GM23338 (cell line): ENCODE results near the gene AGBL4. TPM values are rescaled to one million over a fixed set of nuclear protein-coding genes. Genes with fewer than 3 reads are reported as not detected.

Experiments
- ATAC-seq: fragments of 200-7000 bp; cut with Tn5 transposase; 3 replicates; pipeline ENCODE4 v1.9.1; 2020
- DNase-seq: peaks from one replicate; pipeline ENCODE4 v3.0.0-alpha.2; 2015; ENCODE audit warnings: low spot score
- H2AFZ ChIP-seq: fragments of 200-600 bp; sonication (generic); 2 replicates; pipeline ENCODE4 v1.8.0; 2016; ENCODE audit warnings: antibody characterized with exemption, mild to moderate bottlenecking, moderate library complexity
- H3F3A ChIP-seq: fragments of 200-600 bp; sonication (generic); replicated peaks from 2 replicates; pipeline ENCODE4 v1.8.0; 2017; ENCODE audit warnings: antibody characterized with exemption, mixed run types, low read depth
- H3K27ac ChIP-seq: fragments of 200-600 bp; sonication (generic); 2 replicates; pipeline ENCODE4 v1.6.1; 2016; ENCODE audit warnings: low read depth
- H3K27me3 ChIP-seq: fragments of 200-600 bp; sonication (generic); 2 replicates; pipeline ENCODE4 v1.8.0; 2016; ENCODE audit warnings: mild to moderate bottlenecking, mixed run types, moderate library complexity; ENCODE audit not compliant: insufficient read depth
- H3K36me3 ChIP-seq: fragments of 200-600 bp; sonication (generic); 2 replicates; pipeline ENCODE4 v1.8.0; 2016; ENCODE audit warnings: mild to moderate bottlenecking; ENCODE audit not compliant: insufficient read depth
- H3K4me1 ChIP-seq: fragments of 200-600 bp; sonication (generic); 2 replicates; pipeline ENCODE4 v1.8.0; 2016; ENCODE audit warnings: mild to moderate bottlenecking, moderate library complexity; ENCODE audit not compliant: insufficient read depth
- H3K4me2 ChIP-seq: fragments of 200-600 bp; sonication (generic); 2 replicates; pipeline ENCODE4 v1.7.1; 2017; ENCODE audit warnings: mixed run types
- H3K4me3 ChIP-seq: fragments of 200-600 bp; sonication (generic); 2 replicates; pipeline ENCODE4 v1.6.1; 2016; ENCODE audit warnings: mixed run types
- H3K79me2 ChIP-seq: fragments of 200-600 bp; sonication (generic); replicated peaks from 2 replicates; pipeline ENCODE4 v1.8.0; 2017; ENCODE audit warnings: mild to moderate bottlenecking; ENCODE audit not compliant: insufficient read depth
- H3K9me2 ChIP-seq: fragments of 200-600 bp; sonication (generic); 2 replicates; pipeline ENCODE4 v1.8.0; 2017; ENCODE audit not compliant: insufficient read depth
- H4K20me1 ChIP-seq: fragments of 200-600 bp; sonication (generic); replicated peaks from 2 replicates; pipeline ENCODE4 v1.8.0; 2017; ENCODE audit warnings: mild to moderate bottlenecking; ENCODE audit not compliant: insufficient read depth
- H3K27ac Mint-ChIP-seq: 2 replicates; pipeline ENCODE4 v1.8.0; 2020; ENCODE audit warnings: inconsistent platforms, mild to moderate bottlenecking, moderate library complexity, mixed read lengths
- H3K27me3 Mint-ChIP-seq: 3 replicates; pipeline ENCODE4 v1.8.0; 2022; ENCODE audit warnings: low read depth, mild to moderate bottlenecking, moderate library complexity, mixed read lengths, inconsistent platforms; ENCODE audit not compliant: insufficient read depth, poor library complexity
- H3K36me3 Mint-ChIP-seq: 3 replicates; pipeline ENCODE4 v1.8.0; 2021; ENCODE audit warnings: low read depth, mild to moderate bottlenecking, inconsistent platforms, moderate library complexity, mixed read lengths
- H3K4me1 Mint-ChIP-seq: 3 replicates; pipeline ENCODE4 v1.8.0; 2020; ENCODE audit warnings: mild to moderate bottlenecking, inconsistent platforms, mixed read lengths
- H3K4me3 Mint-ChIP-seq: 3 replicates; pipeline ENCODE4 v1.8.0; 2021; ENCODE audit warnings: moderate library complexity, mild to moderate bottlenecking, inconsistent platforms, mixed read lengths
- H3K9me3 Mint-ChIP-seq: 3 replicates; pipeline ENCODE4 v1.8.0; 2020; ENCODE audit warnings: moderate library complexity, mild to moderate bottlenecking, inconsistent platforms, mixed read lengths
- CREB1 ChIP-seq: fragments of 250-450 bp; sonication (Bioruptor Pico); IDR thresholded peaks from 2 replicates; pipeline ENCODE4 v1.5.0; 2020; ENCODE audit warnings: low read depth, mild to moderate bottlenecking, moderate library complexity
- EZH2 ChIP-seq: fragments of 200-600 bp; sonication (generic); IDR thresholded peaks from one replicate; pipeline ENCODE4 v1.8.0; 2017; ENCODE audit warnings: antibody characterized with exemption, mild to moderate bottlenecking, low read depth; ENCODE audit not compliant: unreplicated experiment
- EZH2phosphoT487 ChIP-seq: fragments of 200-600 bp; sonication (generic); IDR thresholded peaks from one replicate; pipeline ENCODE4 v1.8.1; 2018; ENCODE audit warnings: antibody characterized with exemption; ENCODE audit not compliant: unreplicated experiment
- JUNB ChIP-seq: IDR thresholded peaks from one replicate; pipeline ENCODE4 v1.6.1; 2016; ENCODE audit warnings: antibody characterized with exemption; ENCODE audit not compliant: unreplicated experiment
- NANOG ChIP-seq: IDR thresholded peaks from 2 replicates; pipeline ENCODE4 v1.6.1; 2016; ENCODE audit warnings: antibody characterized with exemption, borderline replicate concordance
- POLR2AphosphoS5 ChIP-seq: IDR thresholded peaks from 2 replicates; pipeline ENCODE4 v1.6.1; 2016; ENCODE audit warnings: antibody characterized with exemption, low read depth
- STAT1 ChIP-seq: IDR thresholded peaks from one replicate; pipeline ENCODE4 v1.6.1; 2016; ENCODE audit warnings: antibody characterized with exemption; ENCODE audit not compliant: unreplicated experiment
- ZNF114 ChIP-seq: fragments of 250-450 bp; sonication (Bioruptor Pico); IDR thresholded peaks from 2 replicates; pipeline ENCODE4 v1.5.0; 2020; ENCODE audit warnings: mild to moderate bottlenecking, moderate library complexity
- ZNF331 ChIP-seq: fragments of 250-450 bp; sonication (Bioruptor Pico); IDR thresholded peaks from 2 replicates; pipeline ENCODE4 v1.5.0; 2020; ENCODE audit warnings: low read depth, mild to moderate bottlenecking, moderate library complexity
- polyA plus RNA-seq: library from polyadenylated mRNA; unstranded; fragments of >200 nt; fragmentation: Nextera tagmentation; extraction: Ambion mirVana; gene quantifications from 2 replicates; pipeline ENCODE4 v1.2.1, GENCODE V29; 2016
- total RNA-seq: library from RNA; depleted of rRNA; stranded (reverse); fragments of >200 nt; shearing (Covaris generic); gene quantifications from 2 replicates; pipeline ENCODE4 v1.2.3, GENCODE V29; 2014
- TF ChIP-seq, protein P1 (sequence below): fragments of 250-450 bp; sonication (Bioruptor Pico); IDR thresholded peaks from 2 replicates; pipeline ENCODE4 v1.5.0; 2020; ENCODE audit warnings: mild to moderate bottlenecking, moderate library complexity
- TF ChIP-seq, protein P2 (sequence below): IDR thresholded peaks from 2 replicates; pipeline ENCODE4 v1.6.1; 2016; ENCODE audit warnings: antibody characterized with exemption
- TF ChIP-seq, protein P3 (sequence below), 2 experiments: fragments of 200-600 bp in 1 of 2; sonication (generic) in 1 of 2; conservative IDR thresholded peaks; 2 replicates each; pipeline versions ENCODE4 v1.5.1 to v1.6.1; 2016 to 2017; ENCODE audit warnings: antibody characterized with exemption in 2 of 2, low read depth in 2 of 2, mild to moderate bottlenecking in 2 of 2, moderate library complexity in 1 of 2
- TF ChIP-seq, protein P4 (sequence below): IDR thresholded peaks from one replicate; pipeline ENCODE4 v1.6.1; 2018; ENCODE audit warnings: antibody characterized with exemption; ENCODE audit not compliant: unreplicated experiment

Gene AGBL4
- total and polyA plus RNA-seq, 2 experiments from 2014 or later: 0.91 to 1.5 TPM

DNA sequence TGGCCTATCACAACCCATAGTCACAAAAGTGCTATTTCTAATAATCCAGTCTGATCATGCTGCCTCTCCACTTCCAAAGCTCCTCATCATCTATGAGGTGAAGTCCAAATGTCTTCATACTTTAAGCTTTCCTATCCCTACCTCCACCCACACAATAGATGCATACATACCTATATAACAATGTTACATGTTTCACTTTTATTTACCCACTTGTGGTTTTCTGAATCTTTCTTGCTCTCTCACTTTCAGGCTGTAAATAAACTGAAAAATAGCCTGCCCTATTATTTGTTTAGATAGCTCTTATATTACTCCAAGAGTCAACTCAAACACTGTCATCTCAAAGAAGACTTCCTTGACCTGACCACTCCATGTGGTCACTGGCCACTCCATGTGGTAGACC is 840.3 kb downstream of the AGBL4 start:
- Mint-ChIP-seq H3K27ac (no peak overlapping the region), H3K4me3 (no peak overlapping the region), H3K4me1 (no peaks in the 10 kb centered on the region), H3K27me3 (no peaks in the 10 kb centered on the region), H3K36me3 (peaks cover 31% of the 10 kb centered on the region), H3K9me3 (peaks cover 94% of the 10 kb centered on the region)
- Histone ChIP-seq H3F3A (no peaks in the 10 kb centered on the region), H3K4me3 (no peak overlapping the region), H3K27ac (no peak overlapping the region), H3K9me2 (no peaks in the 10 kb centered on the region), H3K27me3 (no peaks in the 10 kb centered on the region), H3K4me1 (no peaks in the 10 kb centered on the region), H2AFZ (no peak overlapping the region), H4K20me1 (no peaks in the 10 kb centered on the region), H3K4me2 (no peak overlapping the region), H3K79me2 (no peaks in the 10 kb centered on the region), H3K36me3 (no peaks in the 10 kb centered on the region; the same call in 1 of the 2 replicates)
- TF ChIP-seq EZH2 (no peak), POLR2AphosphoS5 (no peak), NANOG (no peak), ZNF114 (CRISPR knock-in tag) (no peak), CREB1 (CRISPR knock-in tag) (no peak), JUNB (no peak), EZH2phosphoT487 (no peak), STAT1 (no peak), ZNF331 (CRISPR knock-in tag) (no peak)
- TF ChIP-seq, protein P1, sequence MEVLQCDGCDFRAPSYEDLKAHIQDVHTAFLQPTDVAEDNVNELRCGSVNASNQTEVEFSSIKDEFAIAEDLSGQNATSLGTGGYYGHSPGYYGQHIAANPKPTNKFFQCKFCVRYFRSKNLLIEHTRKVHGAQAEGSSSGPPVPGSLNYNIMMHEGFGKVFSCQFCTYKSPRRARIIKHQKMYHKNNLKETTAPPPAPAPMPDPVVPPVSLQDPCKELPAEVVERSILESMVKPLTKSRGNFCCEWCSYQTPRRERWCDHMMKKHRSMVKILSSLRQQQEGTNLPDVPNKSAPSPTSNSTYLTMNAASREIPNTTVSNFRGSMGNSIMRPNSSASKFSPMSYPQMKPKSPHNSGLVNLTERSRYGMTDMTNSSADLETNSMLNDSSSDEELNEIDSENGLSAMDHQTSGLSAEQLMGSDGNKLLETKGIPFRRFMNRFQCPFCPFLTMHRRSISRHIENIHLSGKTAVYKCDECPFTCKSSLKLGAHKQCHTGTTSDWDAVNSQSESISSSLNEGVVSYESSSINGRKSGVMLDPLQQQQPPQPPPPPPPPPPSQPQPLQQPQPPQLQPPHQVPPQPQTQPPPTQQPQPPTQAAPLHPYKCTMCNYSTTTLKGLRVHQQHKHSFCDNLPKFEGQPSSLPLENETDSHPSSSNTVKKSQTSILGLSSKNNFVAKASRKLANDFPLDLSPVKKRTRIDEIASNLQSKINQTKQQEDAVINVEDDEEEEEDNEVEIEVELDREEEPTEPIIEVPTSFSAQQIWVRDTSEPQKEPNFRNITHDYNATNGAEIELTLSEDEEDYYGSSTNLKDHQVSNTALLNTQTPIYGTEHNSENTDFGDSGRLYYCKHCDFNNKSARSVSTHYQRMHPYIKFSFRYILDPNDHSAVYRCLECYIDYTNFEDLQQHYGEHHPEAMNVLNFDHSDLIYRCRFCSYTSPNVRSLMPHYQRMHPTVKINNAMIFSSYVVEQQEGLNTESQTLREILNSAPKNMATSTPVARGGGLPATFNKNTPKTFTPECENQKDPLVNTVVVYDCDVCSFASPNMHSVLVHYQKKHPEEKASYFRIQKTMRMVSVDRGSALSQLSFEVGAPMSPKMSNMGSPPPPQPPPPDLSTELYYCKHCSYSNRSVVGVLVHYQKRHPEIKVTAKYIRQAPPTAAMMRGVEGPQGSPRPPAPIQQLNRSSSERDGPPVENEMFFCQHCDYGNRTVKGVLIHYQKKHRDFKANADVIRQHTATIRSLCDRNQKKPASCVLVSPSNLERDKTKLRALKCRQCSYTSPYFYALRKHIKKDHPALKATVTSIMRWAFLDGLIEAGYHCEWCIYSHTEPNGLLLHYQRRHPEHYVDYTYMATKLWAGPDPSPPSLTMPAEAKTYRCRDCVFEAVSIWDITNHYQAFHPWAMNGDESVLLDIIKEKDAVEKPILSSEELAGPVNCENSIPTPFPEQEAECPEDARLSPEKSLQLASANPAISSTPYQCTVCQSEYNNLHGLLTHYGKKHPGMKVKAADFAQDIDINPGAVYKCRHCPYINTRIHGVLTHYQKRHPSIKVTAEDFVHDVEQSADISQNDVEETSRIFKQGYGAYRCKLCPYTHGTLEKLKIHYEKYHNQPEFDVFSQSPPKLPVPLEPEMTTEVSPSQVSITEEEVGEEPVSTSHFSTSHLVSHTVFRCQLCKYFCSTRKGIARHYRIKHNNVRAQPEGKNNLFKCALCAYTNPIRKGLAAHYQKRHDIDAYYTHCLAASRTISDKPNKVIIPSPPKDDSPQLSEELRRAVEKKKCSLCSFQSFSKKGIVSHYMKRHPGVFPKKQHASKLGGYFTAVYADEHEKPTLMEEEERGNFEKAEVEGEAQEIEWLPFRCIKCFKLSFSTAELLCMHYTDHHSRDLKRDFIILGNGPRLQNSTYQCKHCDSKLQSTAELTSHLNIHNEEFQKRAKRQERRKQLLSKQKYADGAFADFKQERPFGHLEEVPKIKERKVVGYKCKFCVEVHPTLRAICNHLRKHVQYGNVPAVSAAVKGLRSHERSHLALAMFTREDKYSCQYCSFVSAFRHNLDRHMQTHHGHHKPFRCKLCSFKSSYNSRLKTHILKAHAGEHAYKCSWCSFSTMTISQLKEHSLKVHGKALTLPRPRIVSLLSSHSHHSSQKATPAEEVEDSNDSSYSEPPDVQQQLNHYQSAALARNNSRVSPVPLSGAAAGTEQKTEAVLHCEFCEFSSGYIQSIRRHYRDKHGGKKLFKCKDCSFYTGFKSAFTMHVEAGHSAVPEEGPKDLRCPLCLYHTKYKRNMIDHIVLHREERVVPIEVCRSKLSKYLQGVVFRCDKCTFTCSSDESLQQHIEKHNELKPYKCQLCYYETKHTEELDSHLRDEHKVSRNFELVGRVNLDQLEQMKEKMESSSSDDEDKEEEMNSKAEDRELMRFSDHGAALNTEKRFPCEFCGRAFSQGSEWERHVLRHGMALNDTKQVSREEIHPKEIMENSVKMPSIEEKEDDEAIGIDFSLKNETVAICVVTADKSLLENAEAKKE (CRISPR knock-in tag): no peak
- TF ChIP-seq, protein P2, sequence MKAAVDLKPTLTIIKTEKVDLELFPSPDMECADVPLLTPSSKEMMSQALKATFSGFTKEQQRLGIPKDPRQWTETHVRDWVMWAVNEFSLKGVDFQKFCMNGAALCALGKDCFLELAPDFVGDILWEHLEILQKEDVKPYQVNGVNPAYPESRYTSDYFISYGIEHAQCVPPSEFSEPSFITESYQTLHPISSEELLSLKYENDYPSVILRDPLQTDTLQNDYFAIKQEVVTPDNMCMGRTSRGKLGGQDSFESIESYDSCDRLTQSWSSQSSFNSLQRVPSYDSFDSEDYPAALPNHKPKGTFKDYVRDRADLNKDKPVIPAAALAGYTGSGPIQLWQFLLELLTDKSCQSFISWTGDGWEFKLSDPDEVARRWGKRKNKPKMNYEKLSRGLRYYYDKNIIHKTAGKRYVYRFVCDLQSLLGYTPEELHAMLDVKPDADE: no peak
- TF ChIP-seq, protein P3, sequence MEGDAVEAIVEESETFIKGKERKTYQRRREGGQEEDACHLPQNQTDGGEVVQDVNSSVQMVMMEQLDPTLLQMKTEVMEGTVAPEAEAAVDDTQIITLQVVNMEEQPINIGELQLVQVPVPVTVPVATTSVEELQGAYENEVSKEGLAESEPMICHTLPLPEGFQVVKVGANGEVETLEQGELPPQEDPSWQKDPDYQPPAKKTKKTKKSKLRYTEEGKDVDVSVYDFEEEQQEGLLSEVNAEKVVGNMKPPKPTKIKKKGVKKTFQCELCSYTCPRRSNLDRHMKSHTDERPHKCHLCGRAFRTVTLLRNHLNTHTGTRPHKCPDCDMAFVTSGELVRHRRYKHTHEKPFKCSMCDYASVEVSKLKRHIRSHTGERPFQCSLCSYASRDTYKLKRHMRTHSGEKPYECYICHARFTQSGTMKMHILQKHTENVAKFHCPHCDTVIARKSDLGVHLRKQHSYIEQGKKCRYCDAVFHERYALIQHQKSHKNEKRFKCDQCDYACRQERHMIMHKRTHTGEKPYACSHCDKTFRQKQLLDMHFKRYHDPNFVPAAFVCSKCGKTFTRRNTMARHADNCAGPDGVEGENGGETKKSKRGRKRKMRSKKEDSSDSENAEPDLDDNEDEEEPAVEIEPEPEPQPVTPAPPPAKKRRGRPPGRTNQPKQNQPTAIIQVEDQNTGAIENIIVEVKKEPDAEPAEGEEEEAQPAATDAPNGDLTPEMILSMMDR (conservative IDR thresholded peaks at IDR 0.05; ENCODE audit: low read depth in 2 of 2): no peak
- TF ChIP-seq, protein P4, sequence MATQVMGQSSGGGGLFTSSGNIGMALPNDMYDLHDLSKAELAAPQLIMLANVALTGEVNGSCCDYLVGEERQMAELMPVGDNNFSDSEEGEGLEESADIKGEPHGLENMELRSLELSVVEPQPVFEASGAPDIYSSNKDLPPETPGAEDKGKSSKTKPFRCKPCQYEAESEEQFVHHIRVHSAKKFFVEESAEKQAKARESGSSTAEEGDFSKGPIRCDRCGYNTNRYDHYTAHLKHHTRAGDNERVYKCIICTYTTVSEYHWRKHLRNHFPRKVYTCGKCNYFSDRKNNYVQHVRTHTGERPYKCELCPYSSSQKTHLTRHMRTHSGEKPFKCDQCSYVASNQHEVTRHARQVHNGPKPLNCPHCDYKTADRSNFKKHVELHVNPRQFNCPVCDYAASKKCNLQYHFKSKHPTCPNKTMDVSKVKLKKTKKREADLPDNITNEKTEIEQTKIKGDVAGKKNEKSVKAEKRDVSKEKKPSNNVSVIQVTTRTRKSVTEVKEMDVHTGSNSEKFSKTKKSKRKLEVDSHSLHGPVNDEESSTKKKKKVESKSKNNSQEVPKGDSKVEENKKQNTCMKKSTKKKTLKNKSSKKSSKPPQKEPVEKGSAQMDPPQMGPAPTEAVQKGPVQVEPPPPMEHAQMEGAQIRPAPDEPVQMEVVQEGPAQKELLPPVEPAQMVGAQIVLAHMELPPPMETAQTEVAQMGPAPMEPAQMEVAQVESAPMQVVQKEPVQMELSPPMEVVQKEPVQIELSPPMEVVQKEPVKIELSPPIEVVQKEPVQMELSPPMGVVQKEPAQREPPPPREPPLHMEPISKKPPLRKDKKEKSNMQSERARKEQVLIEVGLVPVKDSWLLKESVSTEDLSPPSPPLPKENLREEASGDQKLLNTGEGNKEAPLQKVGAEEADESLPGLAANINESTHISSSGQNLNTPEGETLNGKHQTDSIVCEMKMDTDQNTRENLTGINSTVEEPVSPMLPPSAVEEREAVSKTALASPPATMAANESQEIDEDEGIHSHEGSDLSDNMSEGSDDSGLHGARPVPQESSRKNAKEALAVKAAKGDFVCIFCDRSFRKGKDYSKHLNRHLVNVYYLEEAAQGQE: no peak
- ATAC-seq (no peak), DNase-seq (no peak)
